Measurements from ENCODE around the gene IFTAP.
A peak's percentile ranks its signal among the peaks of the same experiment; 100 is the strongest.
"Not testable (repeated sequence)": the region's sequence is repeated elsewhere in the genome, so short reads cannot be mapped to it uniquely, and the experiment has no call there.

Gene IFTAP

DNA sequence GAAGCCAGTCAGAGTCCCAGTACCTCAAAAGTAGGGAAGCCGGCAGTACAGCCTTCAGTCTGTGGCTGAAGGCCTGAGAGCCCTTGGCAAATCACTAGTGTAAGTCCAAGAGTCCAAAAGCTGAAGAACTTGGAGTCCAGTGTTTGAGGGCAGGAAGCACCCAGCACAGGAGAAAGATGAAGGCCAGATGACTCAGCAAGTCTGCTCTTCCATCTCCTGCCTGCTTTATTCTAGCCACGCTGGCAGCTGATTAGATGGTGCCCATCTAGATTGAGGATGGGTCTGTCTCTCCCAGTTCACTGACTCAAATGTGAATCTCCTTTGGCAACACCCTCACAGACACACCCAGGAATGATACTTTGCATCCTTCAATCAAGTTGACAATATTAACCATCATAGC is 67.1 kb downstream of the IFTAP start:
- H3K4me3 ChIP-seq (ENCODE audit: low read length); H2AK5ac ChIP-seq (ENCODE audit: low read length); H3K4ac ChIP-seq (ENCODE audit: low read depth, low read length); H3K23ac ChIP-seq (ENCODE audit: low read length); H3K18ac ChIP-seq (ENCODE audit: low read length); H4K5ac ChIP-seq (ENCODE audit: low read length); H2BK120ac ChIP-seq (ENCODE audit: low read depth, low read length); H3K4me2 ChIP-seq (ENCODE audit: low read length); H3K79me2 ChIP-seq (ENCODE audit: control insufficient read depth, insufficient read depth, low read length); H3K36me3 ChIP-seq (ENCODE audit: control insufficient read depth, insufficient read depth, low read length); H3K27ac ChIP-seq (ENCODE audit: low read depth, low read length); H3K56ac ChIP-seq (ENCODE audit: low read length); H3K4me1 ChIP-seq (ENCODE audit: control insufficient read depth, low read depth, low read length); DNase-seq; H4K8ac ChIP-seq (ENCODE audit: low read depth, low read length); H2BK15ac ChIP-seq (replicated peaks; ENCODE audit: low read depth); H3K27me3 ChIP-seq (ENCODE audit: insufficient read depth, low read length, poor library complexity); H3K79me1 ChIP-seq (ENCODE audit: low read length); H2BK5ac ChIP-seq (ENCODE audit: low read length); H3K9ac ChIP-seq (ENCODE audit: low read length): not testable (repeated sequence)
- no CpG with 5 or more reads among the region's 2 CpGs for WGBS (ENCODE audit: extremely low coverage, insufficient coverage, low lambda C conversion rate)

DNA sequence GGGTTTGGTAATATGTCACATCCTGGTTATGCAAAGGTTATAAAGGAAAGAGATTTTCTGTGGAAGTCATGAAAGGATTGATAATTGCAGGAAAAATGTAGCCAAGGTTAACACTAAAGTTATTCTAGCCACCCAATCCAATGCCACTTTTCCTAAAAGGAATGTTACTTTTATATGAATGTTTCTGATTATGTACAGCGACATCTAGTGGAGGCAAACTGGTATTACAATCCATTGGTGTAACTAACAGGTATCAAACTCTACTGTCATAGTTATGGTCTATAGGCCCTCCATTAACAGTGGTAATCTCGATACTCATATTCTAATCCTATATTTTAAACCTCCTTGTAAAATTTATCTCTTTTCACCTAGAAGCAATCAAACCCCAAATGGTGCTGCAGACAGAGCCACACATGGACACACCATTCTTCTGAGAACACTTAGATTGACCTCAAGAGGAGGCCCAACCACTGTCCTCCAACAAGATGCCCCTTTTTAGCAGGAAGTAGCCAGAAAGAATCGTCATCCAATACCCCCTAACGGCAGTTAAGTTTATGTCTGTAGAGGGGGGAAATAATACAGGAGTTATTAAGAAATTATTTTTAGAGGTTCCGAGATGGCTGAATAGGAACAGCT is 78.6 kb downstream of the IFTAP start:
- Histone ChIP-seq H3K9ac (ENCODE audit: low read length) (no peak overlapping the region), H2AK5ac (ENCODE audit: low read length) (no peak overlapping the region), H3K27me3 (ENCODE audit: insufficient read depth, low read length, poor library complexity) (no peaks in the 10 kb centered on the region), H3K79me1 (ENCODE audit: low read length) (no peaks in the 10 kb centered on the region), H3K4ac (ENCODE audit: low read depth, low read length) (no peak overlapping the region), H3K23ac (ENCODE audit: low read length) (no peak overlapping the region), H3K18ac (ENCODE audit: low read length) (no peak overlapping the region), H3K27ac (ENCODE audit: low read depth, low read length) (no peak overlapping the region), H2BK120ac (ENCODE audit: low read depth, low read length) (no peak overlapping the region), H2BK5ac (ENCODE audit: low read length) (no peak overlapping the region), H4K5ac (ENCODE audit: low read length) (no peak overlapping the region), H3K4me1 (ENCODE audit: control insufficient read depth, low read depth, low read length) (no peaks in the 10 kb centered on the region), H4K8ac (ENCODE audit: low read depth, low read length) (no peak overlapping the region), H3K56ac (ENCODE audit: low read length) (no peak overlapping the region), H3K36me3 (ENCODE audit: control insufficient read depth, insufficient read depth, low read length) (no peaks in the 10 kb centered on the region), H2BK15ac (replicated peaks; ENCODE audit: low read depth) (no peak overlapping the region), H3K4me3 (ENCODE audit: low read length) (no peak overlapping the region), H3K4me2 (ENCODE audit: low read length) (no peak overlapping the region), H3K79me2 (ENCODE audit: control insufficient read depth, insufficient read depth, low read length) (no peaks in the 10 kb centered on the region)
- WGBS (ENCODE audit: extremely low coverage, insufficient coverage, low lambda C conversion rate), result no CpG with 5 or more reads among the region's 5 CpGs
- DNase-seq, result peak; percentile 49

- H2BK5ac ChIP-seq (ENCODE audit: low read length); H3K27ac ChIP-seq (ENCODE audit: low read depth, low read length); H3K4me3 ChIP-seq (ENCODE audit: low read length); H2BK15ac ChIP-seq (replicated peaks; ENCODE audit: low read depth); H2AK5ac ChIP-seq (ENCODE audit: low read length); H3K18ac ChIP-seq (ENCODE audit: low read length); H3K4me2 ChIP-seq (ENCODE audit: low read length); H3K56ac ChIP-seq (ENCODE audit: low read length); H3K4ac ChIP-seq (ENCODE audit: low read depth, low read length); H2BK120ac ChIP-seq (ENCODE audit: low read depth, low read length); H4K8ac ChIP-seq (ENCODE audit: low read depth, low read length); H4K5ac ChIP-seq (ENCODE audit: low read length); H3K4me1 ChIP-seq (ENCODE audit: control insufficient read depth, low read depth, low read length); H3K79me2 ChIP-seq (ENCODE audit: control insufficient read depth, insufficient read depth, low read length); H3K9ac ChIP-seq (ENCODE audit: low read length); H3K36me3 ChIP-seq (ENCODE audit: control insufficient read depth, insufficient read depth, low read length); H3K23ac ChIP-seq (ENCODE audit: low read length); H3K79me1 ChIP-seq (ENCODE audit: low read length); DNase-seq; H3K27me3 ChIP-seq (ENCODE audit: insufficient read depth, low read length, poor library complexity): not testable (repeated sequence)
- WGBS (ENCODE audit: extremely low coverage, insufficient coverage, low lambda C conversion rate), result no CpG with 5 or more reads among the region's 6 CpGs
These were observed 85.2 kb downstream of the IFTAP start for GRCh38 chr11:36679547-36679946.

GRCh38 chr11:36683818-36684217 is 89.5 kb downstream of the IFTAP start:
- Histone ChIP-seq H3K27ac (ENCODE audit: low read depth, low read length) (no peak overlapping the region), H3K36me3 (ENCODE audit: control insufficient read depth, insufficient read depth, low read length) (no peaks in the 10 kb centered on the region), H2BK15ac (replicated peaks; ENCODE audit: low read depth) (no peak overlapping the region), H3K23ac (ENCODE audit: low read length) (no peak overlapping the region), H3K9ac (ENCODE audit: low read length) (no peak overlapping the region), H4K8ac (ENCODE audit: low read depth, low read length) (no peak overlapping the region), H2BK5ac (ENCODE audit: low read length) (no peak overlapping the region), H2BK120ac (ENCODE audit: low read depth, low read length) (no peak overlapping the region), H4K5ac (ENCODE audit: low read length) (no peak overlapping the region), H3K56ac (ENCODE audit: low read length) (no peak overlapping the region), H3K4me1 (ENCODE audit: control insufficient read depth, low read depth, low read length) (no peaks in the 10 kb centered on the region), H3K27me3 (ENCODE audit: insufficient read depth, low read length, poor library complexity) (no peaks in the 10 kb centered on the region), H3K18ac (ENCODE audit: low read length) (no peak overlapping the region), H3K4ac (ENCODE audit: low read depth, low read length) (no peak overlapping the region), H3K79me2 (ENCODE audit: control insufficient read depth, insufficient read depth, low read length) (no peaks in the 10 kb centered on the region), H3K4me3 (ENCODE audit: low read length) (no peak overlapping the region), H2AK5ac (ENCODE audit: low read length) (no peak overlapping the region), H3K79me1 (ENCODE audit: low read length) (no peaks in the 10 kb centered on the region), H3K4me2 (ENCODE audit: low read length) (no peak overlapping the region)
- no peak for DNase-seq
- WGBS (ENCODE audit: extremely low coverage, insufficient coverage, low lambda C conversion rate), result no CpG with 5 or more reads among the region's 1 CpG

DNA sequence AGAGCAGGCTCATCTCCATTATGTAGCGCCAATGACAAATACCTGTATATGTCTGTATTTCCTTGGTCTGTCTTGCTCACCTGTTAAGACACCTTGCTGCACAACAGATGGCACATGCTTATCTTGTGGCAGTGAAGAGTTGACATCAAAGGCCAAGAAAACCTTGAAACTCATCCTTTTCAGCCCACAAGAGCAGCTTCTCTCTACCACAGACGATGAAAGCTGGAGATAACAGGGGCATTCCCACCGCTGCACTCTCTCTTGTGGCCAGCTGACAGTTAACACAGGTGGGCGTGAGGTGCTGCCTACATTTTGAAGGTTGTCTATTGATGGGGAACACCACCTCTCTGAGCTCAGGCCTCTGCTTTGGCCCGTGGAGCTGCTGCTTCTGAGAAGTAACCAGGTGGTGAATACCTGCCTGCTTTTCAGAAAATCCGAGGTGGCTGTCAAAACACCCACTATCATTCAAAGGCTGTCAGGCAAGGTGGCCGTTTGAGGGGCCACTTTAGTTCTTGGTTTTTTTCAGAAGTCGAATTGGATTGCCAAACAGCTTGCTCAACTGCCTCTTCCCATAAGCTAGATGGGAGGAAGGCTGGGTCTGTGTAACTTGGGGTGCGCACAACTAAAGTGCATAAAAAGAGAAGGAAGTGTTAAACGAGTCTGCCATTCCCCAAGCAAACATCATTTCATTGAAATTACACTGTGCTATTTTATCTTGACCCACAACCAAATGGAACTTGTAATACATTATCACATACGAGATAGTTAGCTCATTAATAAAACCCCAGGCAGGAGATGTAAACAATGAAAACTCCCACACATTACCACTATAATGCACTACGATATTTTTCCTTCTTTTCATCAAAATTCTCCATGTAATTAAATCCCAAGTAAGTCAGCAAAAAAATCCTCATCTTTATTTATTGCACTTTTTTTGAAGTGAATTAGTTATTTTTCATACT is 90.8 kb downstream of the IFTAP start:
- Histone ChIP-seq H3K23ac (ENCODE audit: low read length) (no peak overlapping the region), H2BK15ac (replicated peaks; ENCODE audit: low read depth) (no peak overlapping the region), H3K18ac (ENCODE audit: low read length) (no peak overlapping the region), H3K4ac (ENCODE audit: low read depth, low read length) (no peak overlapping the region), H3K4me3 (ENCODE audit: low read length) (no peak overlapping the region), H3K4me2 (ENCODE audit: low read length) (no peak overlapping the region), H3K9ac (ENCODE audit: low read length) (no peak overlapping the region), H3K79me1 (ENCODE audit: low read length) (no peaks in the 10 kb centered on the region), H3K27ac (ENCODE audit: low read depth, low read length) (no peak overlapping the region), H3K36me3 (ENCODE audit: control insufficient read depth, insufficient read depth, low read length) (no peaks in the 10 kb centered on the region), H3K56ac (ENCODE audit: low read length) (no peak overlapping the region), H2BK5ac (ENCODE audit: low read length) (no peak overlapping the region), H4K8ac (ENCODE audit: low read depth, low read length) (no peak overlapping the region), H3K27me3 (ENCODE audit: insufficient read depth, low read length, poor library complexity) (no peaks in the 10 kb centered on the region), H2AK5ac (ENCODE audit: low read length) (no peak overlapping the region), H4K5ac (ENCODE audit: low read length) (no peak overlapping the region), H2BK120ac (ENCODE audit: low read depth, low read length) (no peak overlapping the region), H3K4me1 (ENCODE audit: control insufficient read depth, low read depth, low read length) (no peaks in the 10 kb centered on the region), H3K79me2 (ENCODE audit: control insufficient read depth, insufficient read depth, low read length) (no peaks in the 10 kb centered on the region)
- DNase-seq, result no peak
- 100% methylated on average over 1 of the region's 12 CpGs for WGBS (ENCODE audit: extremely low coverage, insufficient coverage, low lambda C conversion rate)

All from mesendoderm (in vitro differentiated cells).